ENCODE data around the gene TACSTD2. TPM values are rescaled to one million over a fixed set of nuclear protein-coding genes. Genes with fewer than 3 reads are reported as not detected.

The TACSTD2 gene
- polyA plus RNA-seq, 1 donor from 2014 or later, result not detected

GRCh38 chr1:58622571-58622970 lies 45.5 kb upstream of the TACSTD2 start:
- no peak overlapping the region for H3K4me3 ChIP-seq (ENCODE audit: low read length)
- no peak overlapping the region for H3K4me2 ChIP-seq (ENCODE audit: low read length)
- H3K27me3 ChIP-seq (ENCODE audit: insufficient read depth, low read depth, low read length), result no peaks in the 10 kb centered on the region
- no peaks in the 10 kb centered on the region for H3K9me2 ChIP-seq (ENCODE audit: insufficient read depth, low read length)
- no peaks in the 10 kb centered on the region for H3K79me2 ChIP-seq (replicated peaks; ENCODE audit: insufficient read depth, low read length)
- H4K20me1 ChIP-seq (ENCODE audit: insufficient read depth), result no peaks in the 10 kb centered on the region
- H3F3A ChIP-seq (ENCODE audit: insufficient read depth, low read length, poor library complexity, severe bottlenecking), result no peaks in the 10 kb centered on the region
- TF ChIP-seq POLR2AphosphoS5 (IDR thresholded peaks at IDR 0.05), result no peak
- TF ChIP-seq EZH2 (IDR thresholded peaks at IDR 0.05; ENCODE audit: borderline replicate concordance, insufficient read depth, low read length, poor library complexity, severe bottlenecking), result no peak
- TF ChIP-seq RAD21 (conservative IDR thresholded peaks at IDR 0.05), result no peak
- TF ChIP-seq SMC3 (conservative IDR thresholded peaks at IDR 0.05; ENCODE audit: poor library complexity), result no peak
- H3K9me3 ChIP-seq (ENCODE audit: low read length), result no peaks in the 10 kb centered on the region
- H2AFZ ChIP-seq (ENCODE audit: low read depth, low read length), result no peak overlapping the region
- H3K9ac ChIP-seq (ENCODE audit: low read length), result no peak overlapping the region
- no peak overlapping the region for H3K27ac ChIP-seq (ENCODE audit: low read length)
- no peaks in the 10 kb centered on the region for H3K36me3 ChIP-seq (ENCODE audit: insufficient read depth, low read length)

- Histone ChIP-seq H3K4me3 (ENCODE audit: low read length) (no peak overlapping the region), H3K79me2 (replicated peaks; ENCODE audit: insufficient read depth, low read length) (no peaks in the 10 kb centered on the region), H3F3A (ENCODE audit: insufficient read depth, low read length, poor library complexity, severe bottlenecking) (no peaks in the 10 kb centered on the region), H3K9me3 (ENCODE audit: low read length) (no peaks in the 10 kb centered on the region), H3K9ac (ENCODE audit: low read length) (no peak overlapping the region), H3K27me3 (ENCODE audit: insufficient read depth, low read depth, low read length) (no peaks in the 10 kb centered on the region), H3K27ac (ENCODE audit: low read length) (no peak overlapping the region), H3K4me2 (ENCODE audit: low read length) (no peak overlapping the region), H2AFZ (ENCODE audit: low read depth, low read length) (no peak overlapping the region), H3K9me2 (ENCODE audit: insufficient read depth, low read length) (no peaks in the 10 kb centered on the region), H3K36me3 (ENCODE audit: insufficient read depth, low read length) (no peaks in the 10 kb centered on the region), H4K20me1 (ENCODE audit: insufficient read depth) (no peaks in the 10 kb centered on the region)
- TF ChIP-seq EZH2 (IDR thresholded peaks at IDR 0.05; ENCODE audit: borderline replicate concordance, insufficient read depth, low read length, poor library complexity, severe bottlenecking) (no peak), REST (IDR thresholded peaks at IDR 0.05; ENCODE audit: borderline replicate concordance) (no peak), TAF1 (IDR thresholded peaks at IDR 0.05; ENCODE audit: low read depth) (no peak), SMC3 (conservative IDR thresholded peaks at IDR 0.05; ENCODE audit: poor library complexity) (no peak), CTCF (IDR thresholded peaks at IDR 0.05; ENCODE audit: poor library complexity, severe bottlenecking) (no peak), MXI1 (conservative IDR thresholded peaks at IDR 0.05; ENCODE audit: poor library complexity, severe bottlenecking) (no peak), POLR2AphosphoS5 (IDR thresholded peaks at IDR 0.05) (no peak), EP300 (conservative IDR thresholded peaks at IDR 0.05; ENCODE audit: poor library complexity, severe bottlenecking) (no peak), RAD21 (conservative IDR thresholded peaks at IDR 0.05) (no peak)
These were observed 44.3 kb upstream of the TACSTD2 start for GRCh38 chr1:58621391-58621790.
